K562 (cell line): ENCODE measurements around the gene SLC39A13. TPM values are rescaled to one million over a fixed set of nuclear protein-coding genes. Genes with fewer than 3 reads are reported as not detected.
A peak's percentile ranks its signal among the peaks of the same experiment; 100 is the strongest.

Source experiments
- ATAC-seq: fragments of 200-7000 bp; cut with Tn5 transposase; 3 replicates; pipeline ENCODE4 v1.9.1; 2020; ENCODE audit warnings: moderate library complexity
- BruUV-seq: library from RNA; stranded (reverse); fragments of 400-500 nt; replicated peaks from 2 replicates; lab custom pipeline; 2021; lab: Mats Ljungman, UMichigan
- CTCF ChIA-PET: fragments of 300-600 bp; formaldehyde crosslinking; extraction: SDS; loops from one replicate; lab custom pipeline; 2021; ENCODE audit warnings: low intra/inter-chr PET ratio; lab: Yijun Ruan, JAX
- POLR2A ChIA-PET: fragments of 300-600, 350-650 bp; sonication (Branson Sonifier 250); formaldehyde crosslinking; extraction: SDS; loops from one replicate; lab custom pipeline; 2021; ENCODE audit warnings: antibody characterized with exemption, inconsistent platforms; lab: Yijun Ruan, JAX
- DNase-seq, 4 experiments: peaks; one replicate each; pipeline versions ENCODE4 v3.0.0 to v3.0.0-alpha.2; 2011 to 2018; ENCODE audit warnings: low spot score in 3 of 4, mixed read lengths in 3 of 4; ENCODE audit errors: extremely low read depth in 1 of 4
- FAIRE-seq: peaks from 2 replicates; lab custom pipeline; 2011; peaks lifted over from hg19 to GRCh38; lab: Jason Lieb, UNC
- H2AFZ ChIP-seq: 2 replicates; pipeline ENCODE4 v1.6.0; 2011; ENCODE audit warnings: low read depth, low read length, control low read depth, inconsistent platforms
- H3K27ac ChIP-seq: fragments of 200-600 bp; 3 replicates; pipeline ENCODE4 v1.8.0; 2011; ENCODE audit warnings: low read depth, mild to moderate bottlenecking, control low read depth, inconsistent platforms, low read length, moderate library complexity, mixed read lengths; ENCODE audit errors: extremely low read depth
- H3K27me3 ChIP-seq, 2 experiments: fragments of 300-600 bp in 1 of 2; 2 replicates in 1 of 2; 3 replicates in 1 of 2; pipeline versions ENCODE4 v1.6.0 to v1.8.0; 2011; ENCODE audit warnings: inconsistent platforms in 2 of 2, low read length in 2 of 2, mild to moderate bottlenecking in 1 of 2, mixed read lengths in 1 of 2, moderate library complexity in 1 of 2; ENCODE audit not compliant: control insufficient read depth in 2 of 2, insufficient read depth in 2 of 2
- H3K36me3 ChIP-seq: fragments of 300-600 bp; 3 replicates; pipeline ENCODE4 v1.8.0; 2011; ENCODE audit warnings: mild to moderate bottlenecking, low read length, inconsistent platforms; ENCODE audit not compliant: control insufficient read depth, insufficient read depth
- H3K4me1 ChIP-seq, 2 experiments: fragments of 200-600 bp in 1 of 2; replicated peaks in 1 of 2; 2 replicates in 1 of 2; 3 replicates in 1 of 2; pipeline versions ENCODE4 v1.5.1 to v1.8.0; 2011; ENCODE audit warnings: inconsistent platforms in 2 of 2, low read length in 2 of 2, mild to moderate bottlenecking in 1 of 2, mixed read lengths in 1 of 2, moderate library complexity in 1 of 2; ENCODE audit not compliant: control insufficient read depth in 2 of 2, insufficient read depth in 2 of 2
- H3K4me2 ChIP-seq: 2 replicates; pipeline ENCODE4 v1.6.1; 2011; ENCODE audit warnings: low read length, control low read depth, inconsistent platforms, mixed read lengths; ENCODE audit not compliant: insufficient read depth
- H3K4me3 ChIP-seq: fragments of 200-600 bp; sonication (generic), shearing (Covaris generic); 2 replicates; pipeline ENCODE4 v1.5.1; 2016; ENCODE audit warnings: control low read depth, inconsistent platforms
- H3K79me2 ChIP-seq: fragments of 200-600 bp; 3 replicates; pipeline ENCODE4 v1.8.0; 2011; ENCODE audit warnings: low read length, inconsistent platforms; ENCODE audit not compliant: control insufficient read depth, insufficient read depth
- H3K9ac ChIP-seq, 2 experiments: 2 replicates each; pipeline versions ENCODE4 v1.6.0 to v1.6.1; 2011; ENCODE audit warnings: low read depth in 2 of 2, low read length in 2 of 2, control low read depth in 1 of 2, inconsistent platforms in 1 of 2, mild to moderate bottlenecking in 1 of 2, mixed read lengths in 1 of 2; ENCODE audit not compliant: insufficient read depth in 1 of 2
- H3K9me1 ChIP-seq: one replicate; pipeline ENCODE4 v1.6.0; 2011; ENCODE audit warnings: inconsistent platforms, mild to moderate bottlenecking, low read length, moderate library complexity; ENCODE audit not compliant: control insufficient read depth, insufficient read depth
- H3K9me3 ChIP-seq: replicated peaks from 2 replicates; pipeline ENCODE4 v1.5.1; 2011; ENCODE audit warnings: low read depth, low read length, inconsistent platforms; ENCODE audit not compliant: control insufficient read depth, insufficient read depth
- H4K20me1 ChIP-seq: replicated peaks from 2 replicates; pipeline ENCODE4 v1.6.1; 2011; ENCODE audit warnings: low read length, inconsistent platforms, mixed read lengths; ENCODE audit not compliant: control insufficient read depth, insufficient read depth
- BDP1 ChIP-seq: IDR thresholded peaks from 3 replicates; pipeline ENCODE4 v1.6.1; 2011; ENCODE audit not compliant: insufficient read length, insufficient read depth
- C11orf30 ChIP-seq: fragments of 450-650 bp; IDR thresholded peaks from 2 replicates; pipeline ENCODE4 v1.6.1; 2016; ENCODE audit warnings: low read depth, mild to moderate bottlenecking
- HDAC2 ChIP-seq: fragments of 450-650 bp; IDR thresholded peaks from 2 replicates; pipeline ENCODE4 v1.6.1; 2016; ENCODE audit warnings: mild to moderate bottlenecking
- ID3 ChIP-seq, 2 experiments: fragments of 250-450 bp in 1 of 2; fragments of 450-650 bp in 1 of 2; sonication (Bioruptor Pico) in 1 of 2; IDR thresholded peaks; 2 replicates each; pipeline versions ENCODE4 v1.6.1 to v1.8.0; 2016 to 2021; ENCODE audit warnings: mild to moderate bottlenecking in 2 of 2, moderate library complexity in 2 of 2, missing compliant biosample characterization in 1 of 2, missing genetic modification characterization in 1 of 2
- MAFF ChIP-seq: IDR thresholded peaks from 2 replicates; pipeline ENCODE4 v1.6.1; 2012; ENCODE audit warnings: low read length, improper control_type of control experiment
- MAFG ChIP-seq: fragments of 450-650 bp; conservative IDR thresholded peaks from 2 replicates; pipeline ENCODE4 v1.6.1; 2016; ENCODE audit warnings: missing genetic modification characterization, missing compliant biosample characterization
- MAFK ChIP-seq: IDR thresholded peaks from 2 replicates; pipeline ENCODE4 v1.6.1; 2011; ENCODE audit warnings: low read length, improper control_type of control experiment
- MAX ChIP-seq: sonication (generic); formaldehyde crosslinking; IDR thresholded peaks from 2 replicates; pipeline ENCODE4 v1.9.0; 2022; ENCODE audit warnings: mild to moderate bottlenecking, missing genetic modification reagents
- ZNF316 ChIP-seq: fragments of 450-650 bp; IDR thresholded peaks from 2 replicates; pipeline ENCODE4 v1.6.1; 2016
- WGBS: fragments of 100-300 bp; shearing (Covaris generic); methylation state at CpG from one replicate; pipeline ENCODE4 v1.1.6; 2016; ENCODE audit warnings: low coverage, mixed read lengths; ENCODE audit not compliant: insufficient coverage; ENCODE audit errors: missing lambda C conversion rate; 5-methylcytosine and 5-hydroxymethylcytosine counted together
- in situ Hi-C: fragments of 300-500 bp; cut with MboI; formaldehyde crosslinking; loops from 4 replicates; pipeline ENCODE4 v1.15.0; 2018; ENCODE audit warnings: inconsistent platforms, mixed read lengths
- intact Hi-C: fragments of 100-400 bp; cut with micrococcal nuclease; formaldehyde crosslinking; loops from 2 replicates; pipeline ENCODE4 v1.14.2; 2022
- polyA plus RNA-seq, 8 experiments: library from polyadenylated mRNA; depleted of rRNA in 4 of 8; stranded (reverse) in 5 of 8; unstranded in 3 of 8; fragments of >200 nt; fragmentation: Nextera tagmentation in 2 of 8; fragmentation: Illumina TruSeq in 1 of 8; extraction: Ambion mirVana in 2 of 8; extraction: Trizol in 1 of 8; gene quantifications; 2 replicates each; pipeline versions ENCODE4 v1.2.1 to v1.2.3, GENCODE V29; 2011 to 2014; ENCODE audit warnings: inconsistent platforms in 1 of 8, missing spikeins in 1 of 8
- total RNA-seq, 7 experiments: library from RNA; depleted of rRNA in 6 of 7; stranded (reverse); fragments of >200 nt in 6 of 7; fragmentation: Illumina TruSeq in 2 of 7; extraction: Trizol in 2 of 7; gene quantifications; 2 replicates each; pipeline versions ENCODE4 v1.2.1 to v1.2.3, GENCODE V29; 2011 to 2021; ENCODE audit warnings: low replicate concordance in 1 of 7

The SLC39A13 gene
- total and polyA plus RNA-seq, 9 of the 15 experiments (the other 6 are each of a cell fraction or from before 2014, with no cell fraction given): 0.17 to 15.9 (median 3.2) TPM

- no peaks in the 10 kb centered on the region for H3K79me2 ChIP-seq
- H3K9ac ChIP-seq: no peak overlapping the region
- BruUV-seq: no TSS peak
- ChIA-PET CTCF (no interaction called here), POLR2A (interaction anchor here (0.6 kb wide), 1 partner anchor 11 kb away, joined by 3 read pairs; no protein-coding TSS in a partner anchor)
- WGBS: 62% methylated on average over 4 of the region's 4 CpGs
- intact Hi-C loops (loop anchor here (10.0 kb wide), 2 partner anchors 403 to 567 kb away; no protein-coding TSS in a partner anchor), in situ Hi-C loops (no loop called here)
- no peaks in the 10 kb centered on the region for H3K9me3 ChIP-seq
- no peaks in the 10 kb centered on the region for H4K20me1 ChIP-seq
- TF ChIP-seq BDP1 (no peak), MAX (CRISPR knock-in tag) (no peak), ZNF316 (peak; percentile 93), C11orf30 (peak; percentile 78), MAFG (tag) (peak; percentile 82), HDAC2 (no peak), MAFK (peak; percentile 84), ID3 (CRISPR knock-in tag; IDR thresholded peaks at IDR 0.05) (no peak), ID3 (tag; IDR thresholded peaks at IDR 0.05) (no peak), MAFF (peak; percentile 80)
- no peak overlapping the region for H3K4me2 ChIP-seq
- no peak for FAIRE-seq
- H3K4me1 ChIP-seq: peaks cover 0 to 19% of the 10 kb centered on the region in 2 experiments; a peak in 1 of 5 replicates
- H3K9me1 ChIP-seq: no peaks in the 10 kb centered on the region
- H3K27ac ChIP-seq: no peak overlapping the region
- no peaks in the 10 kb centered on the region; the same call in 2 of the 3 replicates for H3K36me3 ChIP-seq
- no peak overlapping the region for H2AFZ ChIP-seq
- DNase-seq: no peak
- ATAC-seq: no peak
- no peaks in the 10 kb centered on the region; a peak in 1 of 5 replicates for H3K27me3 ChIP-seq
- no peak overlapping the region for H3K4me3 ChIP-seq
These were observed 43.0 kb downstream of the SLC39A13 start for GRCh38 chr11:47451436-47451835.
